ENCODE results near the gene SLC25A43. TPM values are rescaled to one million over a fixed set of nuclear protein-coding genes. Genes with fewer than 3 reads are reported as not detected.

Gene SLC25A43
- total RNA-seq, 2 donors from 2014 or later, result 19.1 to 26.8 TPM

- H3K4me1 ChIP-seq, result no peaks in the 10 kb centered on the region
- H3K4me3 ChIP-seq, result no peak overlapping the region
- intact Hi-C loops (cut with DNase I), result no loop called here
- H3K36me3 ChIP-seq, result no peaks in the 10 kb centered on the region
- H3K27me3 ChIP-seq, result no peaks in the 10 kb centered on the region
- no peak for DNase-seq
- TF ChIP-seq CTCF (IDR thresholded peaks at IDR 0.05), result no peak
- H3K9ac ChIP-seq (ENCODE audit: low read depth in 2 of 2, low read length in 2 of 2), result no peak overlapping the region
- no peak overlapping the region for H3K27ac ChIP-seq
- no peaks in the 10 kb centered on the region for H3K9me3 ChIP-seq
These were observed 101.1 kb downstream of the SLC25A43 start for GRCh38 chrX:119500061-119500800.

- Histone ChIP-seq H3K4me1 (no peaks in the 10 kb centered on the region), H3K27ac (peak overlapping the region; percentile 81), H3K27me3 (no peaks in the 10 kb centered on the region), H3K4me3 (no peak overlapping the region), H3K9me3 (no peaks in the 10 kb centered on the region), H3K9ac (ENCODE audit: low read depth in 2 of 2, low read length in 2 of 2) (peak overlapping the region in 1 of 2 donors; percentile 31), H3K36me3 (no peaks in the 10 kb centered on the region)
- intact Hi-C loops (cut with DNase I), result no loop called here
- DNase-seq, result peak; percentile 42
- TF ChIP-seq CTCF (IDR thresholded peaks at IDR 0.05), result no peak
These were observed 102.5 kb downstream of the SLC25A43 start for GRCh38 chrX:119501511-119502148.

GRCh38 chrX:119502727-119503483 lies 103.8 kb downstream of the SLC25A43 start:
- H3K4me3 ChIP-seq, result no peak overlapping the region
- TF ChIP-seq CTCF (IDR thresholded peaks at IDR 0.05), result no peak
- no peaks in the 10 kb centered on the region for H3K9me3 ChIP-seq
- H3K9ac ChIP-seq (ENCODE audit: low read depth in 2 of 2, low read length in 2 of 2), result peak overlapping the region in 1 of 2 donors; percentile 31
- peak overlapping the region; percentile 81 for H3K27ac ChIP-seq
- intact Hi-C loops (cut with DNase I), result no loop called here
- H3K4me1 ChIP-seq, result no peaks in the 10 kb centered on the region
- no peaks in the 10 kb centered on the region for H3K27me3 ChIP-seq
- peak; percentile 83 for DNase-seq
- H3K36me3 ChIP-seq, result no peaks in the 10 kb centered on the region

DNA sequence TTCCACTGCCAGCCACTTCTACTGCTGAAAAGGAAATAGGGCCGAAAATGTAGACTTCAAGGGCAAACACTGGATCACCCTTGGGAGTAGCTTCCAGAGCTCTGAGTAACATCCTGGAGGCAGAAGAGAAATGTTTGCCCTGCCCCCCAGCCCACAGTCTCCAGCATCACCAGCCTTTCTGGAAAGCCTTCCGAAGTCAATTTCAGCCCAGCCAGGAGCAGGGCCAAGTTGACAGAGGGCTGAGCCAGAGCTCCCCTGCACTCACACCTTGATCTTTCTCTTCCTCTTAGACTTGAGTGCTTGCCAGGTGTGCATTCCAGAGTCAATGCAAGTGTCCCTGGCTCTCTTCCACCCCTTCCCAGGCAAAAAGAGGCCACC lies 104.3 kb downstream of the SLC25A43 start:
- Histone ChIP-seq H3K4me1 (no peaks in the 10 kb centered on the region), H3K4me3 (no peak overlapping the region), H3K27ac (peak overlapping the region; percentile 81), H3K36me3 (no peaks in the 10 kb centered on the region), H3K27me3 (no peaks in the 10 kb centered on the region), H3K9me3 (no peaks in the 10 kb centered on the region), H3K9ac (ENCODE audit: low read depth in 2 of 2, low read length in 2 of 2) (peak overlapping the region in 1 of 2 donors; percentile 31)
- no peak for TF ChIP-seq CTCF (IDR thresholded peaks at IDR 0.05)
- intact Hi-C loops (cut with DNase I), result no loop called here
- peak; percentile 65 for DNase-seq

Other genes with a start within 250 kb of the SLC25A43 start
- 100 to 1,000 TPM; 105 to 132 TPM for gene PGRMC1, start 163.1 kb upstream of the SLC25A43 start, total RNA-seq
- gene SLC25A5, start 69.1 kb downstream of the SLC25A43 start, total RNA-seq, result 1,000 to 10,000 TPM; 1,091 to 1,162 TPM
- gene STEEP1, start 166.1 kb downstream of the SLC25A43 start, total RNA-seq, result 10 to 100 TPM; 18.8 to 19.2 TPM
- 10 to 100 TPM; 57.6 to 81.0 TPM for gene UBE2A, start 175.2 kb downstream of the SLC25A43 start, total RNA-seq
- 1 to 10 TPM; 6.0 to 8.9 TPM for gene NKRF, start 207.1 kb downstream of the SLC25A43 start, total RNA-seq